Activated CD4-positive, alpha-beta memory T cell treated with anti-CD3 and anti-CD28 coated beads, Interleukin-2, amount 10 ng/mL, durations not matched to agents 7 days and 5 days (primary cell): ENCODE data around the gene PSPH. TPM values are rescaled to one million over a fixed set of nuclear protein-coding genes. Genes with fewer than 3 reads are reported as not detected.
"Not testable (repeated sequence)": the region's sequence is repeated elsewhere in the genome, so short reads cannot be mapped to it uniquely, and the experiment has no call there.

Experiments used
- CTCF ChIA-PET: fragments of 350-600 bp; sonication (Branson Sonifier 250); formaldehyde crosslinking; loops from one replicate; lab custom pipeline; 2021; ENCODE audit warnings: antibody characterized with exemption, inconsistent platforms; lab: Charles Lee
- POLR2A ChIA-PET: fragments of 350-600 bp; sonication (Branson Sonifier 250); formaldehyde crosslinking; loops from one replicate; lab custom pipeline; 2021; ENCODE audit warnings: antibody characterized with exemption; lab: Charles Lee
- DNase-seq: peaks from one replicate; pipeline ENCODE4 v3.0.0-alpha.2; 2020
- H3K27ac Mint-ChIP-seq: one replicate; pipeline ENCODE4 v1.8.0; 2021; ENCODE audit warnings: mild to moderate bottlenecking, mixed read lengths
- H3K27me3 Mint-ChIP-seq: one replicate; pipeline ENCODE4 v1.8.0; 2021; ENCODE audit warnings: mixed read lengths
- H3K36me3 Mint-ChIP-seq: one replicate; pipeline ENCODE4 v1.8.0; 2021; ENCODE audit warnings: low read depth, mixed read lengths
- H3K4me1 Mint-ChIP-seq: one replicate; pipeline ENCODE4 v1.8.0; 2021; ENCODE audit warnings: mixed read lengths
- H3K4me3 Mint-ChIP-seq: one replicate; pipeline ENCODE4 v1.8.0; 2021; ENCODE audit warnings: mild to moderate bottlenecking, mixed read lengths
- H3K9me3 Mint-ChIP-seq: one replicate; pipeline ENCODE4 v1.8.0; 2021; ENCODE audit warnings: mixed read lengths
- total RNA-seq, 2 experiments: library from RNA; stranded (reverse); gene quantifications; one replicate each; pipeline ENCODE4 v1.2.3, GENCODE V29; 2021

Gene PSPH
- total RNA-seq, 2 experiments from 2014 or later = 12.0 to 13.7 TPM

DNA sequence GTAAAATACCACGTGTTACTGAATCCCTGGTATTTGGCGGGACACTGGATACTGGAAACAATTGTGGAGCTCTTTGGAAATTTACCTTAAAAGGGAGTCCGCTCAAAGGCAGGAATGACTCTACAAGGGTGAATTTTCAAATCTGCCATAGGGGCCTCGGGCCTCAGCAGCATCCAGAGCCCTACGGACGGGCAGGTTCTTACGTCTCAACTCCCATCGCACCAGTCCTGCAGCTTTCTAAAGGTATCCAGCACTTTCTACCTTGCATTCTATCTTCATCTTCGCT, 248 bp downstream of the PSPH start:
- DNase-seq = no peak
- Mint-ChIP-seq H3K36me3 (peaks cover 34% of the 10 kb centered on the region), H3K4me1 (peaks cover 48% of the 10 kb centered on the region), H3K4me3 (peak overlapping the region; percentile 96), H3K27ac (peak overlapping the region; percentile 83), H3K27me3 (no peaks in the 10 kb centered on the region), H3K9me3 (no peaks in the 10 kb centered on the region)
- ChIA-PET CTCF (interaction anchor here (0.8 to 2.0 kb wide), 8 partner anchors 8 to 87 kb away, joined by 3 to 18 read pairs (median 4); partner anchors contain the start of genes CHCHD2, NIPSNAP2 and SUMF2), POLR2A (interaction anchor here (0.7 to 2.2 kb wide), 14 partner anchors 11 to 1292 kb away, joined by 3 to 40 read pairs (median 4); partner anchors contain the start of genes CHCHD2, SEC61G and SUMF2)

GRCh38 chr7:56048763-56049162, 2.5 kb downstream of the PSPH start:
- H3K27ac Mint-ChIP-seq, POLR2A ChIA-PET, DNase-seq, H3K4me3 Mint-ChIP-seq, H3K9me3 Mint-ChIP-seq, H3K27me3 Mint-ChIP-seq: not testable (repeated sequence)
- CTCF ChIA-PET = interaction anchor here (1.2 kb wide), 1 partner anchor 42 kb away, joined by 3 read pairs; no protein-coding TSS in a partner anchor
- Mint-ChIP-seq H3K4me1 (peaks cover 29% of the 10 kb centered on the region), H3K36me3 (peaks cover 14% of the 10 kb centered on the region)

DNA sequence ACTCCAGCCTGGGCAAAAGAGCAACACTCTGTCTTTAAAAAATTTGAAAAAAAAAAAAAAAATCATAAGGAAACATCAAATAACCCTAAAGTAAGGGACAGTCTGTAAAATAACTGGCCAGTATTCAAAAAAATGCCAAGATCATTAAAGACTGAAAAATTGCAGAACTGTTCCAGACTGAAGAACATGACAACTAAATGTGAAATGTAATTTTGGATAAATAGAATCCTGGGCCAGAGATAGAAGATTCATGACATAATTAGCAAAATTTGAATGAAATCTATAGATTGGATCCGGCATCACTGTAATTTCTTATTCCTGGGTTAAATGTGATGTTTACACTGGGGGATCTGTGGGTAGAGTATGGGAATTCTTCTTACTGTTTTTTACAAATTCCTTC, 3.0 kb downstream of the PSPH start:
- ChIA-PET POLR2A (no interaction called here), CTCF (interaction anchor here (1.2 kb wide), 1 partner anchor 41 kb away, joined by 3 read pairs; no protein-coding TSS in a partner anchor)
- Mint-ChIP-seq H3K4me3 (no peak overlapping the region), H3K27me3 (no peaks in the 10 kb centered on the region), H3K36me3 (peaks cover 9% of the 10 kb centered on the region), H3K4me1 (peaks cover 24% of the 10 kb centered on the region), H3K27ac (no peak overlapping the region), H3K9me3 (no peaks in the 10 kb centered on the region)
- no peak for DNase-seq

- H3K36me3 Mint-ChIP-seq, DNase-seq, H3K9me3 Mint-ChIP-seq, H3K27ac Mint-ChIP-seq, H3K4me3 Mint-ChIP-seq, POLR2A ChIA-PET, H3K27me3 Mint-ChIP-seq: not testable (repeated sequence)
- H3K4me1 Mint-ChIP-seq = peaks cover 17% of the 10 kb centered on the region
- CTCF ChIA-PET = interaction anchor here (1.2 to 1.4 kb wide), 2 partner anchors 14 to 40 kb away, joined by 3 to 4 read pairs; no protein-coding TSS in a partner anchor
Observed at GRCh38 chr7:56047446-56048116, 3.7 kb downstream of the PSPH start.

DNA sequence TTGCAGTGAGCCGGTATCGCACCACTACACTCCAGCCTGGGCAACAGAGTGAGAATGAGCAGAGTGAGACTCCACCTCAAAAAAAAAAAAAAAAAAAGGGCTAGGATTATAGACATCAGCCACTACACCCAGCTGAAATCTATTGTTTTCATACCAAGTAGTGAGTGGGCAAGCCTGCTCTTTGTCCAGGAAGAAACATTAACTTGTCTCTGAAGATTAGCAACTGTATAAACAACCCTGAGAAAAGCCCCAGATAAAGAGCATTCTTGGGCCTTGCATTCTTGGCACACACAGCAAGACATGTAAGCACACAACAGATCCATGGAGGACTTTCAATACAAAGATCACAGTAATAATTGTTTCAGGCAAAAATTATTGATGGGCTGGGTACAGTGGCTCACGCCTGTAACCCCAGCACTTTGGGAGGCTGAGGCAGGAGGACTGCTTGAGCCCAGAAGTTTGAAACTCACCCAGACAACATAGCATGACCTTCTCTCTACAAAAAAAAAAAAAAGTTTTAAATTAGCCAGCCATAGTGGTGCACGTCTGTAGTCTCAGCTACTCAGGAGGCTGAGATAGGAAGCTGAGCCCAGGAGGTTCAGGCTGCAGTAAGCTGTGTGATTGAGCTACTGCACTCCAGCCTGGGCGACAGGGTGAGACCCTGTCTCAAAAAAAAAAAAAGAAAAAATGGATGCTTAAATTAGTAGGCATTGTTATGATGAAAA, 4.4 kb downstream of the PSPH start:
- Mint-ChIP-seq H3K4me3 (no peak overlapping the region), H3K27me3 (no peaks in the 10 kb centered on the region), H3K4me1 (peaks cover 14% of the 10 kb centered on the region), H3K36me3 (peaks cover 6% of the 10 kb centered on the region), H3K9me3 (no peaks in the 10 kb centered on the region), H3K27ac (no peak overlapping the region)
- ChIA-PET CTCF (interaction anchor here (1.4 kb wide), 1 partner anchor 13 kb away, joined by 4 read pairs; no protein-coding TSS in a partner anchor), POLR2A (no interaction called here)
- no peak for DNase-seq

- H3K27ac Mint-ChIP-seq, H3K9me3 Mint-ChIP-seq, H3K36me3 Mint-ChIP-seq, H3K4me3 Mint-ChIP-seq, CTCF ChIA-PET, DNase-seq, POLR2A ChIA-PET, H3K27me3 Mint-ChIP-seq: not testable (repeated sequence)
- peaks cover 13% of the 10 kb centered on the region for H3K4me1 Mint-ChIP-seq
Observed at GRCh38 chr7:56045758-56046157, 5.5 kb downstream of the PSPH start.

- ChIA-PET CTCF (interaction anchor here (0.7 kb wide), 1 partner anchor 11 kb away, joined by 3 read pairs; the partner anchor contains the start of genes CCT6A and PSPH), POLR2A (no interaction called here)
- DNase-seq = no peak
- H3K9me3 Mint-ChIP-seq = no peaks in the 10 kb centered on the region
- H3K36me3 Mint-ChIP-seq = peaks cover 6% of the 10 kb centered on the region
- H3K27me3 Mint-ChIP-seq = no peaks in the 10 kb centered on the region
- H3K4me3 Mint-ChIP-seq = no peak overlapping the region
- no peaks in the 10 kb centered on the region for H3K4me1 Mint-ChIP-seq
- H3K27ac Mint-ChIP-seq = no peak overlapping the region
Observed at GRCh38 chr7:56040730-56041129, 10.5 kb downstream of the PSPH start.

DNA sequence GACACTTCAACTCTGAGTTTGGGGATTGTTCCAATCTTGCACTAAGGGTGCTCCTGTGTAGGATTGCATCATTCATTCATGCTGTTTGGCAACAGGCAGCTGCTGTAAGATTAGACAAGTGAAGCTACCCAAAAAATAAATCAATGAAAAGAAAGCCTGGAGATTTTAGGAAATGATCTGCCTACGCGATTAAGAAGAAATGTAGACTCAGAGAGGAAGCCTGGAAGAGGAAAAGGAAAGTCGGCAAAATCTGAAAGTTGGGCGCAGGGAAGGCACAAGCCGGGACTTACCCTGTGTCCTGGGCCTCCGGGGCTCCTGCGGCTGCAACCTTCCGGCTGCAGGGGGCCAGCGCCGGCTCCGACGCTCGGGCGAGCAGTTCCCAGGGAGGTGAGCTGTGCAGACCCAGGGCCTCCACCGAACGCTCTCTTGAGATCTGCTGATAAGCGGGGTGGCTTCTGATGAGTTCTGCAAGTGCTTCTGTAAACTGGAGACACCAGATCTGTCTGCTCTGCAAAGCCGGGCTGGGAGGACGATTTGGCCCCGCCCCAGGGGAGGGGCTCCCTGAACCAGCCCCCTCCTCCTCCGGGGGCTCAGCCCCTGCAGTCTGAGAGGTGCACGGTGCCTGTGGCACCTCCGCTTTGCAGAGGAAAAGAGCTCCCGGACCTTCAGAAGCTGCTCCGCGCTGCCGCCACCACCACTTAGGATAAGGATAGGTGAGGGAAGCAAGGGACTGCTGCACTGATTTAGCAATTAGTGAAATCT, 17.4 kb downstream of the PSPH start:
- no peaks in the 10 kb centered on the region for H3K27me3 Mint-ChIP-seq
- no peaks in the 10 kb centered on the region for H3K9me3 Mint-ChIP-seq
- H3K27ac Mint-ChIP-seq = peak overlapping the region; percentile 53
- peak; percentile 73 for DNase-seq
- ChIA-PET POLR2A (interaction anchor here (0.7 to 1.8 kb wide), 3 partner anchors 17 to 31 kb away, joined by 3 to 11 read pairs (median 7); partner anchors contain the start of genes CCT6A and PSPH), CTCF (interaction anchor here (1.2 to 1.7 kb wide), 5 partner anchors 13 to 392 kb away, joined by 3 to 7 read pairs (median 4); partner anchors contain the start of genes CCT6A and PSPH)
- peaks cover 3% of the 10 kb centered on the region for H3K36me3 Mint-ChIP-seq
- peaks cover 16% of the 10 kb centered on the region for H3K4me1 Mint-ChIP-seq
- H3K4me3 Mint-ChIP-seq = peak overlapping the region; percentile 82

DNA sequence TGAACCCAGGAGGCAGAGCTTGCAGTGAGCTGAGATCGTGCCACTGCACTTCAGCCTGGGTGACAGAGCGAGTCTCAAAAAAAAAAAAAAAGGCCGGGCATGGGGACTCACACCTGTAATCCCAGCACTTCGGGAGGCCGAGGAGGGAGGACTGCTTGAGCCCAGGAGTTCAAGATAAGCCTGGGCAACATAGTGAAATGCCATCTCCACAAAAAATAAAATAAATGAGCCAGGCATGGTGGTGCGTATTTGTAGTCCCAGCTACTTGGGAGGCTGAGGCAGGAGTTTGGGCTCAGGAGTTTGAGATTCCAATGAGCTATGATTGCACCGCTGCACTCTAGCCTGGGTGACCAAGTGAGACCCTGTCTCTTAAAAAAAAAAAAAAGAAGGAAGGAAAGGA, 18.7 kb downstream of the PSPH start:
- H3K36me3 Mint-ChIP-seq, POLR2A ChIA-PET, DNase-seq, H3K27ac Mint-ChIP-seq, H3K9me3 Mint-ChIP-seq, H3K27me3 Mint-ChIP-seq: not testable (repeated sequence)
- CTCF ChIA-PET = interaction anchor here (0.7 kb wide), 1 partner anchor 73 kb away, joined by 3 read pairs; the partner anchor contains the start of gene CHCHD2
- Mint-ChIP-seq H3K4me3 (peak overlapping the region; percentile 1), H3K4me1 (peaks cover 16% of the 10 kb centered on the region)

GRCh38 chr7:56031556-56031955, 19.7 kb downstream of the PSPH start:
- CTCF ChIA-PET, POLR2A ChIA-PET, H3K4me3 Mint-ChIP-seq: not testable (repeated sequence)

GRCh38 chr7:56030340-56030739, 20.9 kb downstream of the PSPH start:
- Mint-ChIP-seq H3K9me3 (no peaks in the 10 kb centered on the region), H3K4me1 (peaks cover 16% of the 10 kb centered on the region), H3K4me3 (no peak overlapping the region), H3K27ac (no peak overlapping the region), H3K36me3 (peaks cover 14% of the 10 kb centered on the region), H3K27me3 (no peaks in the 10 kb centered on the region)
- POLR2A ChIA-PET = no interaction called here
- CTCF ChIA-PET = no interaction called here
- DNase-seq = no peak

More at GRCh38 chr7:56031556-56031955, 19.7 kb downstream of the PSPH start:
- not testable (repeated sequence) for H3K9me3 Mint-ChIP-seq, H3K36me3 Mint-ChIP-seq, H3K27ac Mint-ChIP-seq, H3K27me3 Mint-ChIP-seq, DNase-seq
- peaks cover 16% of the 10 kb centered on the region for H3K4me1 Mint-ChIP-seq

GRCh38 chr7:56028942-56029630, 22.2 kb downstream of the PSPH start:
- H3K27me3 Mint-ChIP-seq = no peaks in the 10 kb centered on the region
- ChIA-PET CTCF (interaction anchor here (1.2 kb wide), 1 partner anchor 45 kb away, joined by 3 read pairs; no protein-coding TSS in a partner anchor), POLR2A (interaction anchor here (0.6 kb wide), 1 partner anchor 60 kb away, joined by 3 read pairs; no protein-coding TSS in a partner anchor)
- H3K27ac Mint-ChIP-seq = no peak overlapping the region
- H3K4me3 Mint-ChIP-seq = no peak overlapping the region
- H3K4me1 Mint-ChIP-seq = peaks cover 15% of the 10 kb centered on the region
- no peak for DNase-seq
- no peaks in the 10 kb centered on the region for H3K9me3 Mint-ChIP-seq
- H3K36me3 Mint-ChIP-seq = peaks cover 17% of the 10 kb centered on the region
